Measurements from ENCODE around the gene C7orf57.

GRCh38 chr7:48074204-48074654, 38.9 kb downstream of the C7orf57 start:
- TF ChIP-seq CTCF (IDR thresholded peaks at IDR 0.05): no peak
- no peak for TF ChIP-seq EZH2 (IDR thresholded peaks at IDR 0.05; ENCODE audit: borderline replicate concordance, insufficient read depth, low read depth, low read length, poor library complexity, severe bottlenecking)
